Measurements from ENCODE around the gene OSBP2. TPM values are rescaled to one million over a fixed set of nuclear protein-coding genes. Genes with fewer than 3 reads are reported as not detected.

Gene OSBP2
- polyA plus RNA-seq, 1 donor (not counting 4 experiments of a cell fraction or from before 2014, with no cell fraction given) = 3.0 TPM

GRCh38 chr22:30884211-30885000 is 189.7 kb downstream of the OSBP2 start:
- H3K4me3 ChIP-seq (ENCODE audit: control insufficient read depth in 2 of 3, extremely low read depth in 1 of 3, insufficient read depth in 2 of 3, low read depth in 1 of 3, low read length in 3 of 3) = no peak overlapping the region
- H3K9me3 ChIP-seq (ENCODE audit: control insufficient read depth, low read depth, low read length) = no peaks in the 10 kb centered on the region
- H3K4me2 ChIP-seq (ENCODE audit: control insufficient read depth, extremely low read depth, insufficient read depth, low read depth, low read length) = no peak overlapping the region
- H3K36me3 ChIP-seq (ENCODE audit: control insufficient read depth in 2 of 2, extremely low read depth in 1 of 2, insufficient read depth in 2 of 2, low read length in 2 of 2) = peaks cover 0 to 6% of the 10 kb centered on the region in 2 experiments
- no peaks in the 10 kb centered on the region for H3K79me2 ChIP-seq (ENCODE audit: control insufficient read depth, insufficient read depth, low read length)
- TF ChIP-seq CTCF (optimal IDR thresholded peaks at IDR 0.05 in 1 of 3, IDR thresholded peaks at IDR 0.05 in 1 of 3, conservative IDR thresholded peaks at IDR 0.05 in 1 of 3; ENCODE audit: extremely low read depth in 1 of 3, insufficient read depth in 2 of 3, low read length in 3 of 3) (no peak), EZH2 (IDR thresholded peaks at IDR 0.05; ENCODE audit: low read length) (no peak)
- no peak overlapping the region for H3K9ac ChIP-seq (ENCODE audit: control insufficient read depth, extremely low read depth, insufficient read depth, low read length)
- H3K27ac ChIP-seq (ENCODE audit: control insufficient read depth, insufficient read depth, low read length) = no peak overlapping the region
- no peaks in the 10 kb centered on the region for H4K20me1 ChIP-seq (ENCODE audit: control insufficient read depth, extremely low read depth, insufficient read depth, low read length)
- no peak overlapping the region for H2AFZ ChIP-seq (ENCODE audit: control insufficient read depth, low read length)
- FAIRE-seq (no peak), DNase-seq (ENCODE audit: low read depth, low spot score) (no peak)
- dilution Hi-C loops (cut with MboI; ENCODE audit: extremely low pct_ligation_motif_present, low sequenced_read_pairs) = no loop called here
- no peaks in the 10 kb centered on the region for H3K27me3 ChIP-seq (ENCODE audit: control insufficient read depth, extremely low read depth, insufficient read depth, low read length)
- no peaks in the 10 kb centered on the region for H3K4me1 ChIP-seq (ENCODE audit: control insufficient read depth, extremely low read depth, insufficient read depth, low read length)
- H3K9me1 ChIP-seq (ENCODE audit: control insufficient read depth, extremely low read depth, insufficient read depth, low read length) = no peaks in the 10 kb centered on the region

- H3K36me3 ChIP-seq (ENCODE audit: control insufficient read depth in 2 of 2, extremely low read depth in 1 of 2, insufficient read depth in 2 of 2, low read length in 2 of 2) = peaks cover 0 to 11% of the 10 kb centered on the region in 2 experiments
- no peaks in the 10 kb centered on the region for H3K79me2 ChIP-seq (ENCODE audit: control insufficient read depth, insufficient read depth, low read length)
- no peak overlapping the region for H3K9ac ChIP-seq (ENCODE audit: control insufficient read depth, extremely low read depth, insufficient read depth, low read length)
- H3K4me2 ChIP-seq (ENCODE audit: control insufficient read depth, extremely low read depth, insufficient read depth, low read depth, low read length) = no peak overlapping the region
- H4K20me1 ChIP-seq (ENCODE audit: control insufficient read depth, extremely low read depth, insufficient read depth, low read length) = no peaks in the 10 kb centered on the region
- FAIRE-seq = no peak
- no peak overlapping the region for H2AFZ ChIP-seq (ENCODE audit: control insufficient read depth, low read length)
- no peaks in the 10 kb centered on the region for H3K4me1 ChIP-seq (ENCODE audit: control insufficient read depth, extremely low read depth, insufficient read depth, low read length)
- H3K27ac ChIP-seq (ENCODE audit: control insufficient read depth, insufficient read depth, low read length) = no peak overlapping the region
- dilution Hi-C loops (cut with MboI; ENCODE audit: extremely low pct_ligation_motif_present, low sequenced_read_pairs) = no loop called here
- no peak for DNase-seq (ENCODE audit: low read depth, low spot score)
- no peak for TF ChIP-seq CTCF (optimal IDR thresholded peaks at IDR 0.05 in 1 of 3, IDR thresholded peaks at IDR 0.05 in 1 of 3, conservative IDR thresholded peaks at IDR 0.05 in 1 of 3; ENCODE audit: extremely low read depth in 1 of 3, insufficient read depth in 2 of 3, low read length in 3 of 3)
- no peak for TF ChIP-seq EZH2 (IDR thresholded peaks at IDR 0.05; ENCODE audit: low read length)
- no peaks in the 10 kb centered on the region for H3K27me3 ChIP-seq (ENCODE audit: control insufficient read depth, extremely low read depth, insufficient read depth, low read length)
- H3K9me3 ChIP-seq (ENCODE audit: control insufficient read depth, low read depth, low read length) = no peaks in the 10 kb centered on the region
- no peak overlapping the region for H3K4me3 ChIP-seq (ENCODE audit: control insufficient read depth in 2 of 3, extremely low read depth in 1 of 3, insufficient read depth in 2 of 3, low read depth in 1 of 3, low read length in 3 of 3)
- H3K9me1 ChIP-seq (ENCODE audit: control insufficient read depth, extremely low read depth, insufficient read depth, low read length) = no peaks in the 10 kb centered on the region
These were observed 190.3 kb downstream of the OSBP2 start for GRCh38 chr22:30885001-30885366.

All from keratinocyte (primary cell).